OCI-LY1 (cell line): Measurements from ENCODE around the gene ARID5A.

Experiments used
- EZH2 ChIP-seq: fragments of 200-600 bp; sonication (generic), shearing (Covaris generic); IDR thresholded peaks from 2 replicates; pipeline ENCODE4 v1.8.0; 2017; ENCODE audit warnings: borderline replicate concordance, mixed run types, mild to moderate bottlenecking, antibody characterized with exemption, low read length, moderate library complexity, mixed read lengths
- TF ChIP-seq, protein P1 (sequence below): fragments of 200-600 bp; sonication (generic), shearing (Covaris generic); IDR thresholded peaks from 2 replicates; pipeline ENCODE4 v1.5.1; 2017; ENCODE audit warnings: mild to moderate bottlenecking, antibody characterized with exemption, low read length, moderate library complexity, mixed read lengths

GRCh38 chr2:96601382-96602292, 65.1 kb downstream of the ARID5A start:
- TF ChIP-seq, protein P1, sequence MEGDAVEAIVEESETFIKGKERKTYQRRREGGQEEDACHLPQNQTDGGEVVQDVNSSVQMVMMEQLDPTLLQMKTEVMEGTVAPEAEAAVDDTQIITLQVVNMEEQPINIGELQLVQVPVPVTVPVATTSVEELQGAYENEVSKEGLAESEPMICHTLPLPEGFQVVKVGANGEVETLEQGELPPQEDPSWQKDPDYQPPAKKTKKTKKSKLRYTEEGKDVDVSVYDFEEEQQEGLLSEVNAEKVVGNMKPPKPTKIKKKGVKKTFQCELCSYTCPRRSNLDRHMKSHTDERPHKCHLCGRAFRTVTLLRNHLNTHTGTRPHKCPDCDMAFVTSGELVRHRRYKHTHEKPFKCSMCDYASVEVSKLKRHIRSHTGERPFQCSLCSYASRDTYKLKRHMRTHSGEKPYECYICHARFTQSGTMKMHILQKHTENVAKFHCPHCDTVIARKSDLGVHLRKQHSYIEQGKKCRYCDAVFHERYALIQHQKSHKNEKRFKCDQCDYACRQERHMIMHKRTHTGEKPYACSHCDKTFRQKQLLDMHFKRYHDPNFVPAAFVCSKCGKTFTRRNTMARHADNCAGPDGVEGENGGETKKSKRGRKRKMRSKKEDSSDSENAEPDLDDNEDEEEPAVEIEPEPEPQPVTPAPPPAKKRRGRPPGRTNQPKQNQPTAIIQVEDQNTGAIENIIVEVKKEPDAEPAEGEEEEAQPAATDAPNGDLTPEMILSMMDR, result no peak
- no peak for TF ChIP-seq EZH2
